Measurements from ENCODE around the gene CHDH.

The CHDH gene

GRCh38 chr3:53881691-53882593 lies 35.7 kb upstream of the CHDH start, which contains the start of gene ACTR8:
TSS of gene ACTR8 (minus strand) at chr3:53882152. CDS start at chr3:53882101, 51 bp downstream.
- Histone ChIP-seq H3K27me3 (ENCODE audit: control insufficient read depth in 2 of 2, insufficient read depth in 2 of 2, low read length in 2 of 2) (no peaks in the 10 kb centered on the region), H3K36me3 (ENCODE audit: control insufficient read depth in 2 of 2, insufficient read depth in 2 of 2, low read length in 2 of 2) (peaks cover 37 to 52% of the 10 kb centered on the region in 2 donors), H3K4me3 (ENCODE audit: low read length in 2 of 2) (peak within 1 kb of the TSS; percentile 91 to 92), H3K9ac (ENCODE audit: low read depth in 1 of 2, low read length in 2 of 2) (peak within 1 kb of the TSS; percentile 81 to 89), H3K9me3 (ENCODE audit: control insufficient read depth in 2 of 2, low read length in 2 of 2) (no peaks in the 10 kb centered on the region), H3K27ac (ENCODE audit: low read depth in 2 of 2, low read length in 2 of 2) (peak within 1 kb of the TSS; percentile 88), H3K4me1 (ENCODE audit: control insufficient read depth in 2 of 2, insufficient read depth in 2 of 2, low read length in 2 of 2) (peaks cover 11 to 17% of the 10 kb centered on the region in 2 donors)

- Histone ChIP-seq H3K4me1 (ENCODE audit: control insufficient read depth in 2 of 2, insufficient read depth in 2 of 2, low read length in 2 of 2) (peaks cover 11 to 17% of the 10 kb centered on the region in 2 donors), H3K27me3 (ENCODE audit: control insufficient read depth in 2 of 2, insufficient read depth in 2 of 2, low read length in 2 of 2) (no peaks in the 10 kb centered on the region), H3K27ac (ENCODE audit: low read depth in 2 of 2, low read length in 2 of 2) (no peak overlapping the region), H3K36me3 (ENCODE audit: control insufficient read depth in 2 of 2, insufficient read depth in 2 of 2, low read length in 2 of 2) (peaks cover 38 to 55% of the 10 kb centered on the region in 2 donors), H3K9ac (ENCODE audit: low read depth in 1 of 2, low read length in 2 of 2) (peak overlapping the region; percentile 81 to 89), H3K9me3 (ENCODE audit: control insufficient read depth in 2 of 2, low read length in 2 of 2) (no peaks in the 10 kb centered on the region), H3K4me3 (ENCODE audit: low read length in 2 of 2) (peak overlapping the region; percentile 91 to 92)
These were observed 34.5 kb upstream of the CHDH start for GRCh38 chr3:53880396-53881345.

- Histone ChIP-seq H3K27ac (ENCODE audit: low read depth in 2 of 2, low read length in 2 of 2) (no peak overlapping the region), H3K9ac (ENCODE audit: low read depth in 1 of 2, low read length in 2 of 2) (no peak overlapping the region), H3K9me3 (ENCODE audit: control insufficient read depth in 2 of 2, low read length in 2 of 2) (no peaks in the 10 kb centered on the region), H3K4me3 (ENCODE audit: low read length in 2 of 2) (no peak overlapping the region), H3K36me3 (ENCODE audit: control insufficient read depth in 2 of 2, insufficient read depth in 2 of 2, low read length in 2 of 2) (peaks cover 54 to 65% of the 10 kb centered on the region in 2 donors), H3K4me1 (ENCODE audit: control insufficient read depth in 2 of 2, insufficient read depth in 2 of 2, low read length in 2 of 2) (no peaks in the 10 kb centered on the region), H3K27me3 (ENCODE audit: control insufficient read depth in 2 of 2, insufficient read depth in 2 of 2, low read length in 2 of 2) (no peaks in the 10 kb centered on the region)
These were observed 19.7 kb upstream of the CHDH start for GRCh38 chr3:53865732-53866499.

- H3K36me3 ChIP-seq (ENCODE audit: control insufficient read depth in 2 of 2, insufficient read depth in 2 of 2, low read length in 2 of 2) = peaks cover 38 to 54% of the 10 kb centered on the region in 2 donors
- no peaks in the 10 kb centered on the region for H3K9me3 ChIP-seq (ENCODE audit: control insufficient read depth in 2 of 2, low read length in 2 of 2)
- no peak overlapping the region for H3K4me3 ChIP-seq (ENCODE audit: low read length in 2 of 2)
- no peaks in the 10 kb centered on the region for H3K4me1 ChIP-seq (ENCODE audit: control insufficient read depth in 2 of 2, insufficient read depth in 2 of 2, low read length in 2 of 2)
- no peak overlapping the region for H3K27ac ChIP-seq (ENCODE audit: low read depth in 2 of 2, low read length in 2 of 2)
- H3K9ac ChIP-seq (ENCODE audit: low read depth in 1 of 2, low read length in 2 of 2) = no peak overlapping the region
- no peaks in the 10 kb centered on the region for H3K27me3 ChIP-seq (ENCODE audit: control insufficient read depth in 2 of 2, insufficient read depth in 2 of 2, low read length in 2 of 2)
These were observed 16.9 kb upstream of the CHDH start for GRCh38 chr3:53863145-53863544.

- no peaks in the 10 kb centered on the region for H3K4me1 ChIP-seq (ENCODE audit: control insufficient read depth in 2 of 2, insufficient read depth in 2 of 2, low read length in 2 of 2)
- no peak overlapping the region for H3K4me3 ChIP-seq (ENCODE audit: low read length in 2 of 2)
- no peaks in the 10 kb centered on the region for H3K27me3 ChIP-seq (ENCODE audit: control insufficient read depth in 2 of 2, insufficient read depth in 2 of 2, low read length in 2 of 2)
- H3K9ac ChIP-seq (ENCODE audit: low read depth in 1 of 2, low read length in 2 of 2) = no peak overlapping the region
- H3K27ac ChIP-seq (ENCODE audit: low read depth in 2 of 2, low read length in 2 of 2) = no peak overlapping the region
- H3K9me3 ChIP-seq (ENCODE audit: control insufficient read depth in 2 of 2, low read length in 2 of 2) = no peaks in the 10 kb centered on the region
- peaks cover 30 to 47% of the 10 kb centered on the region in 2 donors for H3K36me3 ChIP-seq (ENCODE audit: control insufficient read depth in 2 of 2, insufficient read depth in 2 of 2, low read length in 2 of 2)
These were observed 16.0 kb upstream of the CHDH start for GRCh38 chr3:53862241-53862640.

DNA sequence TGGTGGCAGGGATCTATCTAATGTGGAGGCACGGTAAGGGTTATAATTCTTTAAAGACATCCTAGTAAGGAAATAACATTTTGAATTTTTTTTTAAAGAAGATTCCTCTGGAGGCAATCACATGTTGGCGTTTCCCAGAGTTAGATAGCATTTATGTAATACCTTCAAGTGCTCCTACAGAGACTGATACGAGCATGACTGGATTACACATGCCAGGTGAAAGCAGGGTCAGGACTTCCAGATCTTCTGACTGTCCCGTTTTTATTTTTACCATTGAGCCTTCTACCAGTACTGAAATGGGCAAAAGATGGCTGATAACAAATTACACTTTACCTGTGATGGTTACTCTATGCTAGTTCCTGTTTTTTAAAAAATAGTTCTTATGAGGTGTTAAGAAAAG lies 14.0 kb upstream of the CHDH start:
- no peak overlapping the region for H3K27ac ChIP-seq (ENCODE audit: low read depth in 2 of 2, low read length in 2 of 2)
- H3K9ac ChIP-seq (ENCODE audit: low read depth in 1 of 2, low read length in 2 of 2) = no peak overlapping the region
- H3K9me3 ChIP-seq (ENCODE audit: control insufficient read depth in 2 of 2, low read length in 2 of 2) = no peaks in the 10 kb centered on the region
- H3K27me3 ChIP-seq (ENCODE audit: control insufficient read depth in 2 of 2, insufficient read depth in 2 of 2, low read length in 2 of 2) = no peaks in the 10 kb centered on the region
- no peak overlapping the region for H3K4me3 ChIP-seq (ENCODE audit: low read length in 2 of 2)
- H3K4me1 ChIP-seq (ENCODE audit: control insufficient read depth in 2 of 2, insufficient read depth in 2 of 2, low read length in 2 of 2) = no peaks in the 10 kb centered on the region
- peaks cover 25 to 33% of the 10 kb centered on the region in 2 donors for H3K36me3 ChIP-seq (ENCODE audit: control insufficient read depth in 2 of 2, insufficient read depth in 2 of 2, low read length in 2 of 2)

- Histone ChIP-seq H3K9me3 (ENCODE audit: control insufficient read depth in 2 of 2, low read length in 2 of 2) (no peaks in the 10 kb centered on the region), H3K27ac (ENCODE audit: low read depth in 2 of 2, low read length in 2 of 2) (no peak overlapping the region), H3K9ac (ENCODE audit: low read depth in 1 of 2, low read length in 2 of 2) (no peak overlapping the region), H3K36me3 (ENCODE audit: control insufficient read depth in 2 of 2, insufficient read depth in 2 of 2, low read length in 2 of 2) (peaks cover 19 to 24% of the 10 kb centered on the region in 2 donors), H3K4me3 (ENCODE audit: low read length in 2 of 2) (no peak overlapping the region), H3K4me1 (ENCODE audit: control insufficient read depth in 2 of 2, insufficient read depth in 2 of 2, low read length in 2 of 2) (no peaks in the 10 kb centered on the region), H3K27me3 (ENCODE audit: control insufficient read depth in 2 of 2, insufficient read depth in 2 of 2, low read length in 2 of 2) (no peaks in the 10 kb centered on the region)
These were observed 13.0 kb upstream of the CHDH start for GRCh38 chr3:53859178-53859577.

GRCh38 chr3:53858096-53858741 lies 12.0 kb upstream of the CHDH start:
- Histone ChIP-seq H3K4me3 (ENCODE audit: low read length in 2 of 2) (no peak overlapping the region), H3K9me3 (ENCODE audit: control insufficient read depth in 2 of 2, low read length in 2 of 2) (no peaks in the 10 kb centered on the region), H3K4me1 (ENCODE audit: control insufficient read depth in 2 of 2, insufficient read depth in 2 of 2, low read length in 2 of 2) (no peaks in the 10 kb centered on the region), H3K9ac (ENCODE audit: low read depth in 1 of 2, low read length in 2 of 2) (no peak overlapping the region), H3K36me3 (ENCODE audit: control insufficient read depth in 2 of 2, insufficient read depth in 2 of 2, low read length in 2 of 2) (peaks cover 13 to 24% of the 10 kb centered on the region in 2 donors), H3K27ac (ENCODE audit: low read depth in 2 of 2, low read length in 2 of 2) (no peak overlapping the region), H3K27me3 (ENCODE audit: control insufficient read depth in 2 of 2, insufficient read depth in 2 of 2, low read length in 2 of 2) (no peaks in the 10 kb centered on the region)

DNA sequence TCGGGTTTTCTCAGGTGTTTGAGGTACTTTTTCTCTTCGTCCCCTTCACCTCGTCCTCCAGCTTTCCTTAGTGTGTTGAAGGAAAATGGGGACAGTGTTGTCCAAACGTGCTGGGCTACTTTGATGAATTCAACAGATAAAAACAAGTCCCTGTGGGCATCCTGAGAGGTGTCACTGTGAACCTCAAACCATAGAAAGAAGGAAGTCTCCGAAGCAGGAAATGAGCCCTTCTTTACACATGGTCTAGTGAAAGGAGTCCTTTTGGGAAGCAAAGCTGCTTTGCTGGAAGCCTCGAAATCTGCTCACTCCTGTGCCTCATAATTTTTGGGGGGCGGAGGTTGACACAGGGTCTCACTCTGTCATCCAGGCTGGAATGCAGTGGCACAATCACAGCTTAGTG lies 10.7 kb upstream of the CHDH start:
- Histone ChIP-seq H3K27ac (ENCODE audit: low read depth in 2 of 2, low read length in 2 of 2) (no peak overlapping the region), H3K9me3 (ENCODE audit: control insufficient read depth in 2 of 2, low read length in 2 of 2) (no peaks in the 10 kb centered on the region), H3K27me3 (ENCODE audit: control insufficient read depth in 2 of 2, insufficient read depth in 2 of 2, low read length in 2 of 2) (no peaks in the 10 kb centered on the region), H3K9ac (ENCODE audit: low read depth in 1 of 2, low read length in 2 of 2) (no peak overlapping the region), H3K4me3 (ENCODE audit: low read length in 2 of 2) (no peak overlapping the region), H3K36me3 (ENCODE audit: control insufficient read depth in 2 of 2, insufficient read depth in 2 of 2, low read length in 2 of 2) (peaks cover 10 to 18% of the 10 kb centered on the region in 2 donors), H3K4me1 (ENCODE audit: control insufficient read depth in 2 of 2, insufficient read depth in 2 of 2, low read length in 2 of 2) (no peaks in the 10 kb centered on the region)

All from mucosa of rectum (tissue), 2 donors.